ENCODE measurements around the gene ABCC8.

DNA sequence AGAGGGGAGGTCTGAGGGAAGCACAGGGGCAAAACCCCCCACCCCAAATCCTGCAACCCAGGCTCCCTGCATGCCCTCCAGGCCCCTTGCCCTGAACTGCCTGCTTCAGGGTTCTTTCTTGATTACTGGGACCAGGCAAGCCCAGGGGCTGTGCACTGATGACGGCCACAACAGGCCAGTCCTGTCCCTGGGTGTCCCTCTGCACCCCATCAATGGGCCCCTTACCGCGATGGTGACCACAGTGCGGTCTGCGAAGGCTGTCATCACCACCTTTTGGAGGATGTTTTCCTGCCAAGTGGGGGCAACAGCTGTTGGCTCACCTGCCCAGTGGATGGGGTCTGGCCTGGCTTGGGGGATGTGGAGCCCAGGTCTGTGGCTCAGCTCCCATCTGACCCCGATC is 83.2 kb downstream of the ABCC8 start:
- TF ChIP-seq MAX (IDR thresholded peaks at IDR 0.05; ENCODE audit: insufficient read depth, insufficient read length), result no peak
- no peak for TF ChIP-seq EZH2 (IDR thresholded peaks at IDR 0.05; ENCODE audit: borderline replicate concordance, low read depth, low read length, severe bottlenecking)
- TF ChIP-seq, protein P1, sequence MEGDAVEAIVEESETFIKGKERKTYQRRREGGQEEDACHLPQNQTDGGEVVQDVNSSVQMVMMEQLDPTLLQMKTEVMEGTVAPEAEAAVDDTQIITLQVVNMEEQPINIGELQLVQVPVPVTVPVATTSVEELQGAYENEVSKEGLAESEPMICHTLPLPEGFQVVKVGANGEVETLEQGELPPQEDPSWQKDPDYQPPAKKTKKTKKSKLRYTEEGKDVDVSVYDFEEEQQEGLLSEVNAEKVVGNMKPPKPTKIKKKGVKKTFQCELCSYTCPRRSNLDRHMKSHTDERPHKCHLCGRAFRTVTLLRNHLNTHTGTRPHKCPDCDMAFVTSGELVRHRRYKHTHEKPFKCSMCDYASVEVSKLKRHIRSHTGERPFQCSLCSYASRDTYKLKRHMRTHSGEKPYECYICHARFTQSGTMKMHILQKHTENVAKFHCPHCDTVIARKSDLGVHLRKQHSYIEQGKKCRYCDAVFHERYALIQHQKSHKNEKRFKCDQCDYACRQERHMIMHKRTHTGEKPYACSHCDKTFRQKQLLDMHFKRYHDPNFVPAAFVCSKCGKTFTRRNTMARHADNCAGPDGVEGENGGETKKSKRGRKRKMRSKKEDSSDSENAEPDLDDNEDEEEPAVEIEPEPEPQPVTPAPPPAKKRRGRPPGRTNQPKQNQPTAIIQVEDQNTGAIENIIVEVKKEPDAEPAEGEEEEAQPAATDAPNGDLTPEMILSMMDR (IDR thresholded peaks at IDR 0.05; ENCODE audit: extremely low read depth in 1 of 2, insufficient read depth in 1 of 2, low read depth in 1 of 2, low read length in 2 of 2), result no peak
- TF ChIP-seq POLR2A (IDR thresholded peaks at IDR 0.05; ENCODE audit: low read depth, low read length), result no peak
- no peak for TF ChIP-seq POLR2AphosphoS5 (IDR thresholded peaks at IDR 0.05; ENCODE audit: insufficient read depth, low read depth, low read length)
- no peak for TF ChIP-seq GATA2 (IDR thresholded peaks at IDR 0.05; ENCODE audit: insufficient read depth, insufficient read length, low read depth, low read length)
- no peak for TF ChIP-seq MYC (IDR thresholded peaks at IDR 0.05; ENCODE audit: low read depth, low read length)
- no peak for TF ChIP-seq JUN (IDR thresholded peaks at IDR 0.05; ENCODE audit: borderline replicate concordance, insufficient read depth, insufficient read length, low read depth)
- TF ChIP-seq FOS (IDR thresholded peaks at IDR 0.05; ENCODE audit: borderline replicate concordance, insufficient read depth, low read length), result no peak

All from endothelial cell of umbilical vein (primary cell).